GM12864 (cell line): ENCODE data around the gene ZGPAT.

Source experiments
- DNase-seq: peaks from one replicate; pipeline ENCODE4 v3.0.0-alpha.2; 2011; ENCODE audit warnings: low read depth
- H3K4me3 ChIP-seq: 2 replicates; pipeline ENCODE4 v1.5.1; 2011; ENCODE audit warnings: mild to moderate bottlenecking, low read depth, low read length, control low read depth
- CTCF ChIP-seq: IDR thresholded peaks from 2 replicates; pipeline ENCODE4 v1.5.1; 2011; ENCODE audit warnings: low read depth, mild to moderate bottlenecking, moderate library complexity, low read length, control low read depth, inconsistent platforms; ENCODE audit errors: missing control alignments

Gene ZGPAT

GRCh38 chr20:63693733-63694583, 13.9 kb upstream of the ZGPAT start:
- DNase-seq = no peak
- no peak for TF ChIP-seq CTCF

GRCh38 chr20:63694584-63695423, 13.0 kb upstream of the ZGPAT start:
- TF ChIP-seq CTCF = no peak
- DNase-seq = no peak
- no peak overlapping the region for H3K4me3 ChIP-seq

More at GRCh38 chr20:63693733-63694583, 13.9 kb upstream of the ZGPAT start:
- H3K4me3 ChIP-seq = no peak overlapping the region

- H3K4me3 ChIP-seq = no peak overlapping the region
- no peak for TF ChIP-seq CTCF
Observed at GRCh38 chr20:63695424-63696305, 12.2 kb upstream of the ZGPAT start.

GRCh38 chr20:63696306-63696627, 11.6 kb upstream of the ZGPAT start:
- H3K4me3 ChIP-seq = no peak overlapping the region
- TF ChIP-seq CTCF = no peak
- no peak for DNase-seq

More at GRCh38 chr20:63695424-63696305, 12.2 kb upstream of the ZGPAT start:
- DNase-seq = no peak

- DNase-seq = no peak
- no peak for TF ChIP-seq CTCF
- no peak within 1 kb of the TSS for H3K4me3 ChIP-seq
Observed at GRCh38 chr20:63696628-63697356, 11.0 kb upstream of the ZGPAT start, which contains the start of gene TNFRSF6B. TNFRSF6B (plus strand) TSS chr20:63696652; CDS start chr20:63696768, 116 bp downstream.

- no peak for DNase-seq
- no peak overlapping the region for H3K4me3 ChIP-seq
- no peak for TF ChIP-seq CTCF
Observed at GRCh38 chr20:63697357-63697867, 10.4 kb upstream of the ZGPAT start.
